Tibial nerve (tissue), 4 donors: ENCODE data around the gene ZFP92.

ENCODE experiments used
- CTCF ChIP-seq, 5 experiments: fragments of 200-600 bp in 3 of 5; fragments of 450-650 bp in 2 of 5; sonication (generic) in 3 of 5; IDR thresholded peaks; one replicate each; pipeline ENCODE4 v1.5.1; 2016 to 2019; ENCODE audit warnings: antibody characterized with exemption in 5 of 5, mild to moderate bottlenecking in 3 of 5, moderate library complexity in 2 of 5
- EP300 ChIP-seq, 2 donors: sonication (generic); formaldehyde crosslinking; IDR thresholded peaks; one replicate each; pipeline ENCODE4 v1.6.1; 2017; ENCODE audit warnings: antibody characterized with exemption in 2 of 2, mild to moderate bottlenecking in 1 of 2
- POLR2A ChIP-seq, 2 donors: fragments of 450-650 bp; IDR thresholded peaks; one replicate each; pipeline ENCODE4 v1.6.1; 2017; ENCODE audit warnings: antibody characterized with exemption in 2 of 2, mild to moderate bottlenecking in 2 of 2, moderate library complexity in 2 of 2

- TF ChIP-seq CTCF (IDR thresholded peaks at IDR 0.05), result no peak
- no peak for TF ChIP-seq EP300 (IDR thresholded peaks at IDR 0.05)
- TF ChIP-seq POLR2A (IDR thresholded peaks at IDR 0.05), result no peak
Observed at GRCh38 chrX:153456161-153456560, 44.9 kb downstream of the ZFP92 start.
